ENCODE measurements around the gene RREB1.
"Not testable (repeated sequence)": the region's sequence is repeated elsewhere in the genome, so short reads cannot be mapped to it uniquely, and the experiment has no call there.

RREB1 gene

DNA sequence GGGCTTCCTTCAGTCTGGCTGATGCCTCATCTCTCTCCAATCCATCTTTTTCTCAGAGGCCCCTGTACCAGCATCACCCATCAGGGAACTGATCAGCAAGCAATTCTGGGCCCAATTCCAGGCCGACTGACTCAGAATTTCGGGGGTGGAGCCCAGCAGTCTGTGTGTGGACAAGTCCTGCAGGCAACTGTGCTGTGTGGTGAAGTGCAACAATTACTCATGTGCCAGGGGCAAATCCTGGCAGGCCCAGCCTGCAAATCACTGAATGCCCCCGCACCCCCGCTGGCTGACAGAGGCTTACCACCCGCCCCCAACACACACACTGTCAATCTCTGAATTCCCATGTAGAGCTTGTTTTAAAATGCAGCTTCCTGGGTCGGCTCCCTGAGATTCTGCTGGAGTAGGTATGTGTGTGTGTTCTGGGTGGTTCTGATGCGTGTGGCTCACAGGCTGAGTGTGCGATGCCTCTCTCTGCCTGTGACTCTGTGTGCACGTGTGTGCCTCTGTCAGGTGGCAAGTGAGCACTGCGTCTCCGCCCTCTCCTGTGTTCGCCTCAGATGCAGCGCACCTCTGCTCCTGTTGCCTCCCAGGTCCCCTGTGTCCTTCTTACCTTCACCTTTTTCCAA lies 159.8 kb downstream of the RREB1 start:
- DNase-seq, result peak; percentile 84

DNA sequence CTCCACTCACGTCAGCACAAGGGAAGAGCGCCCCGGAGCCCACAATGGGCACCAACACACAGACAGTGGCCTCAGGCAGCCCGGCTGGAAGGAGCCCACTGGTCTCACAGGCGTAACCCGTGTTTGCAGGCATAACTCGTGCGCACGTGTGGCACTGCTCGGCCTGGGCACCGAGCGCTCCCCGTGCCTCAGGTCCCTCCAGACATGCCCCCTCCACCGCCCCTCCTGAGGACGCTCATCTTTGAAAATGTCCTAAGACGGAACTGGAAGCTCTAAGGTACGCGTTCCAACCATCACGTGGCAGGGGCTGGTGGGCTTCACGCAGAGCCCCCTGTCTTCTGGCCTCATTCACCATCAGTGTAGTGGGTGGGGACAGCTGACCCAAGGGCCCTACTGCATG lies 160.6 kb downstream of the RREB1 start:
- no peak for DNase-seq

GRCh38 chr6:7268816-7269555 lies 161.2 kb downstream of the RREB1 start:
- DNase-seq, result no peak

GRCh38 chr6:7269816-7270215 lies 162.1 kb downstream of the RREB1 start:
- DNase-seq, result no peak

- DNase-seq, result no peak
Observed at GRCh38 chr6:7270320-7271204, 162.8 kb downstream of the RREB1 start.

GRCh38 chr6:7271205-7271534 lies 163.4 kb downstream of the RREB1 start:
- no peak for DNase-seq

DNA sequence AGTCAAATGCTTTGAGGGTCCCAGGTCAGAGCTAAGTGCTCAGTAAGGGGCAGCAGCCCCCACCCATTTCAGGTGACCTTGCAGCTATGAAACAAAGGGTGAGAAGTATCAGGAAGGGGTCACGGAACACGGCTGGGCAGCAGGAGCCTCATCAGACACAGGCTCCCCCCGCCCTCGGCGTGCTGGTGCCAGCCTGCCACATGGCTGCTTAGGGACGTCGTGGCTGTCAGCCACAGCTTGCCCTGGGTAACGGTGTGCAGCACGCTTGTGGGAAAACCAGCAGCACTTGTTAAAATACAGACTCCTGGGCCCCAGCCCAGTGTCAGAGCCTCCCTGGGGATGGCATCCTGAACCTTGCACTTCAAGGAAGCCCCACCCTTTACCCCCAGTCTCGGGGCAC lies 165.9 kb downstream of the RREB1 start:
- DNase-seq, result no peak

GRCh38 chr6:7274525-7274924 lies 166.8 kb downstream of the RREB1 start:
- DNase-seq, result not testable (repeated sequence)

- no peak for DNase-seq
Observed at GRCh38 chr6:7276199-7276524, 168.4 kb downstream of the RREB1 start.

GRCh38 chr6:7282097-7282906 lies 174.5 kb downstream of the RREB1 start:
- DNase-seq, result no peak

DNA sequence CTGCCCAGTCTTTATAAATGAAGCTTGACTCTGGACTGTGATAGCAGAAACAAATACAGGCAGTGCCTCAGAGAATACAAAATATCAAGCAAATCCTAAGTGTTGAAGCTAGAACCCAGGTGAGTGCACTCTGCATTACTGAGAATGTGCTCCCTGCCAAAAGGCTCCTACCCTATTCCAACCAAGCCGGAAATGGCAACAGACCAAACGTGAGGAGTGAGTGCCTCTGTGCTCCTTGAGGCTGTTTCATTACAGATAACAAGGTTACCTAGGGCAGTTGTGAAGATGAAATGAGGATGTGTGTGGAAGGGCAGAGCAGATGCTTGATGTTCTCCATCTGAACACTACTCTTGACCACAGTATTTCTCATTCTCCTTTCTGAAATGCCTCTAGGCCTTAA lies 175.9 kb downstream of the RREB1 start:
- no peak for DNase-seq

- no peak for DNase-seq
Observed at GRCh38 chr6:7285416-7285815, 177.7 kb downstream of the RREB1 start.

GRCh38 chr6:7290079-7290478 lies 182.3 kb downstream of the RREB1 start:
- no peak for DNase-seq

- DNase-seq, result no peak
Observed at GRCh38 chr6:7292596-7293255, 185.0 kb downstream of the RREB1 start.

DNA sequence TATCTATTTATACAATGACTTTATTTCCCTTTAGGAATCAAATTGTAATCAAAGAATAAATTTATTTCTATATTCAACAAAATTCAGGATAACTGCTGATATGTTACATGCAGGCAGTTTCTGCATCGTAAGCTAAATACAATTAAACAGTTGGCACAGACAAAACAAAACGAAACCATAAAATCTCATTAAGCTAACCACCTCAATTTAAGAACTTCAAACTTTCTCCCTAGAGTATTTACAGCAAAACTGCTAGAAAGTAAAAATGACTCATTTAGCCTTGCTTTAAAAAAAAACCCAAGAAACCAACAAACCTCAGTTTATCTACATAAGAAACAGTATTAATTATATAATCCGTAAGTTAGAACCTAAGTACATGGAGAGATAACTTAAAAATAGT lies 188.2 kb downstream of the RREB1 start:
- DNase-seq, result no peak

GRCh38 chr6:7296602-7297001 lies 188.8 kb downstream of the RREB1 start:
- DNase-seq, result no peak

DNA sequence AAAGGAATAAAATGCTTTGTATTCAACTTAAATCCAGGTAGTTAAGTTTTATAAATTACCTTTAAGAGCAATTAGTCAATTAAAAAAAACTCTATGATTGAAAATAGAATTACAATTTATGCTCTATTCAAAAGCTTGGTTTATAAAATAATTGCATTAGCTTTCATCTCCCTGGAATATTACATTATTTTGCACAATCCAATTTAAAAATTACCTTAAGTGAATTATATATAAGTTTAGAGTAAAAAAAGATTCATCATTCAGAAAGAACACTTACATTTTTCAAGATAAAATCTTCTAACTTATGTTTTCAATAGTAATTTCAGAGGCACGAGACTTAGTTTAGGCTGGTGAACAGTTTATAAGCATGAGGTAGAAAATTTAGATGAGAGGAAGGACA lies 190.4 kb downstream of the RREB1 start:
- no peak for DNase-seq

DNA sequence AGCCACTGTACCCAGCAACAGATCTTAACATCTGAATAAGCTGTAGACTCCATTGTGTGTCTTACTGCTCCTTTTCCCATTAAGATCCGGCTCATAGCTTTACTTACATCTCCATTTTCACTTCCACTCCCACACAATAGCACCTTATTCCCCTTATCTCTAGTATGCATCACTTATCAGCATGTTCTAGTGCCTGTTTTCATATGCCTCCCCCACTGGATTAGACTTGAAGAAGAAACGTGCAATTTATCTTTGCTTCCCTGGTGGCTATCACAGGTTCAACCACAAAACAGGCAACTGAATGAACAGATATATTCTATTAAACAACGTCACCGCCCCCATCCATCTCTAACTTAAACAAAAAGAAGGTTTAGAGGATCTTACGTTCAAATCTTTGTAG lies 193.2 kb downstream of the RREB1 start:
- no peak for DNase-seq

Measured in GOT3 (cell line).